Mucosa of stomach (tissue), 1 donor: ENCODE data around the gene CLN3.
"Not testable (repeated sequence)": the region's sequence is repeated elsewhere in the genome, so short reads cannot be mapped to it uniquely, and the experiment has no call there.

Source experiments
- H3K27me3 ChIP-seq: one replicate; pipeline ENCODE4 v1.7.0; 2013; ENCODE audit warnings: mild to moderate bottlenecking, low read length; ENCODE audit not compliant: control insufficient read depth, insufficient read depth
- H3K36me3 ChIP-seq: one replicate; pipeline ENCODE4 v1.7.0; 2013; ENCODE audit warnings: low read length; ENCODE audit not compliant: control insufficient read depth, insufficient read depth
- H3K4me1 ChIP-seq: one replicate; pipeline ENCODE4 v1.7.0; 2013; ENCODE audit warnings: mild to moderate bottlenecking, low read length; ENCODE audit not compliant: control insufficient read depth, insufficient read depth
- H3K4me3 ChIP-seq: one replicate; pipeline ENCODE4 v1.7.0; 2013; ENCODE audit warnings: low read length
- H3K9ac ChIP-seq: one replicate; pipeline ENCODE4 v1.7.0; 2013; ENCODE audit warnings: mild to moderate bottlenecking, low read length, moderate library complexity
- H3K9me3 ChIP-seq: one replicate; pipeline ENCODE4 v1.7.0; 2013; ENCODE audit warnings: mild to moderate bottlenecking, low read length, moderate library complexity; ENCODE audit not compliant: control insufficient read depth
- donor health status: Pancreatic carcinoma.

The CLN3 gene

GRCh38 chr16:28527985-28528384 lies 36.1 kb upstream of the CLN3 start:
- H3K27me3 ChIP-seq = no peaks in the 10 kb centered on the region
- no peak overlapping the region for H3K9ac ChIP-seq
- no peak overlapping the region for H3K4me3 ChIP-seq
- H3K4me1 ChIP-seq = peaks cover 27% of the 10 kb centered on the region
- no peaks in the 10 kb centered on the region for H3K9me3 ChIP-seq
- no peaks in the 10 kb centered on the region for H3K36me3 ChIP-seq

DNA sequence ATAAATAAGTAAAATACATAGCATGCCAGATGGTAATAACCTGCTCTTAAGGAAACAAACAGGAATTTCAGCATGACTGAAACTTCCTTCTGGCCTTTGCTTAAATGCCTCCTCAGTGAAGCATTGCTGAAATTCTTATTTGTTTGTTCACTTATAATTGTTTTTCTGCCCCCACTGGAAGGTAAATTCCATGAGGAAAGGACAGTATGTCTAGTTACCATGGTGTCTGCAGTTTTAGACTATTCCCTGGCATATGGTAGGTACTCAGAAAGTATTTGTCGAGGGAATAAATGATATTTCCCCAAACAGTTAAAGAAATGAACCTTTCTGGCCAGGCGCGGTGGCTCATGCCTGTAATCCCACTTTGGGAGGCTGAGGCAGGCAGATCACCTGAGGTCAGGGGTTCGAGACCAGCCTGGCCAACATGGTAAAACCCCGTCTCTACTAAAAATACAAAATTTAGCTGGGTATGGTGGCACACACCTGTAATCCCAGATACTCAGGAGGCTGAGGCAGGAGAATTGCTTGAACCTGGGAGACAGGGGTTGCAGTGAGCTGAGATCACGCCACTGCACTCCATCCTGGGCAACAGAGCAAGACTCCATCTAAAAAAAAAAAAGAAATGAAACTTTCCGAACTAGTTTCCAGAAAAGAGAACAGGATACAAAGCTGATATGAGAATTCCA lies 35.4 kb upstream of the CLN3 start:
- H3K27me3 ChIP-seq, H3K9ac ChIP-seq, H3K36me3 ChIP-seq, H3K4me3 ChIP-seq, H3K9me3 ChIP-seq: not testable (repeated sequence)
- peaks cover 21% of the 10 kb centered on the region for H3K4me1 ChIP-seq

GRCh38 chr16:28526201-28527099 lies 34.6 kb upstream of the CLN3 start:
- peaks cover 15% of the 10 kb centered on the region for H3K4me1 ChIP-seq
- no peak overlapping the region for H3K4me3 ChIP-seq
- no peaks in the 10 kb centered on the region for H3K27me3 ChIP-seq
- H3K36me3 ChIP-seq = no peaks in the 10 kb centered on the region
- no peaks in the 10 kb centered on the region for H3K9me3 ChIP-seq
- no peak overlapping the region for H3K9ac ChIP-seq

DNA sequence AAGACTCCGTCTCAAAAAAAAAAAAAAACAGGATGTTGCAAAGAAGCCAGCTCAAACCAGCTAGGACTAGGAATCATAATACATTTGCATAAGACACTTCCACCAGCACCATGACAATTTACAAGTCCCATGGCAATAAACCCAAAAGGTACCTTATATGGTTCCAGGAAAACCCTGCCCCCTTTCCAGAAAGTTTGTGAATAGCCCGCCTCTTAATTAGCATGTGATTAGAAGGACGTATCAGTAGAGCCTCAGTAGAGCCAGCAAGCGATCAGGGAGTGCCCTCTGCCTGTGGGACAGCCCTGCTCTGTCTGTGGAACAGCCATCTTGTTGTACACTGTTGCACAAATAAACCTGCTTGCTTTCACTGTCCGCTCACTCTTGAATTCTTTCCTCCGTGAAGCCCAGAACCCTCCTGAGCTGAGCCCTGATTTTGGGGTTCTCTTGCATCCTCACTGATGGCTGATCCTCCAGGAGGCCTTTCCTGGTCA lies 32.9 kb upstream of the CLN3 start:
- Histone ChIP-seq H3K9me3 (no peaks in the 10 kb centered on the region), H3K36me3 (no peaks in the 10 kb centered on the region), H3K4me3 (no peak overlapping the region), H3K9ac (no peak overlapping the region), H3K4me1 (peaks cover 15% of the 10 kb centered on the region), H3K27me3 (no peaks in the 10 kb centered on the region)

DNA sequence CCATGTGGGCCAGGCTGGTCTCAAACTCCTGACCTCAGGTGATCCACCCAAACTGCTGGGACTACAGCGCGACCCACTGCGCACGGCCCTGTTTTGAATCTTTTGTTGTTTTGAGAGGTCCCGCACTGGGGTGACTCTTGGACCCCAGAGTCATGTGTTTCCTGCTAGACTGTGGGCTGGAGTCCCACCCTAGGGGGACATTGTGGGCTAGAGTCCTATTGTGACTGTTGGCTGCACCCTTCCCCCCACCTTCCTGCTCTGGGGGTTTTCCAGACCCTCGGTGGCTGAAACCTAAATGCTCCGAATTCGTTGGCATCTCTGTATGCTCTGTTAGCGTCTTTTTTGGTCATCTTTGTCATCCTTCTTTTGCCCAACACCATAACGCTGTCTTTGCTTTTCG lies 30.9 kb upstream of the CLN3 start:
- Histone ChIP-seq H3K4me3 (no peak overlapping the region), H3K9me3 (no peaks in the 10 kb centered on the region), H3K9ac (no peak overlapping the region), H3K4me1 (peaks cover 2% of the 10 kb centered on the region), H3K27me3 (no peaks in the 10 kb centered on the region), H3K36me3 (no peaks in the 10 kb centered on the region)

DNA sequence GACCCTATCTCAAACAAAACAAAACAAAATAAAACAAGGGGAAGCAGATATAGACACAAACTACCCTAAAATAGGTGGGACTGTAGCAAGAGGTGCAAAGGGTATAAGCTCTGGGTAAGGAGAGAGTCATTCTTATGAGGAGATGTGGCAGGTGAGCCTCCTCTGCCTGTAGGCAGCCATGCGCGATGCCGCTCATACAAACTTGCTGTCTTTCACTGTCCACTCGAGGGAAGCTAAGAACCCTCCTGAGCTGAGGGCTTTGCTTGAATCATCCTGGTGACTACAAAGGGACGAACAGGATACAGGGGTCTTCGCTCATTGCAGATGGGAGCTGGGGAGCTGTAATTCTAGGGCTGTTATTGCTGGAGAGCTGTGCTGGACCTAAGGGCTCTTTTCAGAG lies 29.6 kb upstream of the CLN3 start:
- H3K36me3 ChIP-seq = no peaks in the 10 kb centered on the region
- no peak overlapping the region for H3K4me3 ChIP-seq
- no peaks in the 10 kb centered on the region for H3K9me3 ChIP-seq
- no peaks in the 10 kb centered on the region for H3K4me1 ChIP-seq
- H3K9ac ChIP-seq = no peak overlapping the region
- no peaks in the 10 kb centered on the region for H3K27me3 ChIP-seq

DNA sequence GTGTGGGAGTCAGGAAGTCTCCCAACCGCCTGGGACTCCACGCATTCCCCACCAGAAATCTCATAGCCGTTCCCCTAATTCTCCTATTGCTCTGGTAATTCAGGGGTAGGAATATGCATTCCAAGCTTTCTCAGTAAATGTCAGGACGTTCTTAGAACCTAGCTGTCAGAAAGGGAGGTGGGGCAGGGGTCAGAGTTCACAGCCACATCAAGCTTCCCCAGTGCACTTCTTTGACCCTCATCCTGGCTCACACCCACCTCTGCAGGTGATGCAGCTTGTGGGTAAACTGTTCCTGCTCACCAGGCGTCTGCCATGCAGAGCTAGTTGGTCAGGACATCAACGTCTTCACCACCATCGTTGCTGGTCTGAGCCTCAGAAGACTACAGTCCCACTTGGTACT lies 28.8 kb upstream of the CLN3 start:
- no peaks in the 10 kb centered on the region for H3K4me1 ChIP-seq
- H3K9ac ChIP-seq = no peak overlapping the region
- no peaks in the 10 kb centered on the region for H3K36me3 ChIP-seq
- no peak overlapping the region for H3K4me3 ChIP-seq
- no peaks in the 10 kb centered on the region for H3K9me3 ChIP-seq
- no peaks in the 10 kb centered on the region for H3K27me3 ChIP-seq

DNA sequence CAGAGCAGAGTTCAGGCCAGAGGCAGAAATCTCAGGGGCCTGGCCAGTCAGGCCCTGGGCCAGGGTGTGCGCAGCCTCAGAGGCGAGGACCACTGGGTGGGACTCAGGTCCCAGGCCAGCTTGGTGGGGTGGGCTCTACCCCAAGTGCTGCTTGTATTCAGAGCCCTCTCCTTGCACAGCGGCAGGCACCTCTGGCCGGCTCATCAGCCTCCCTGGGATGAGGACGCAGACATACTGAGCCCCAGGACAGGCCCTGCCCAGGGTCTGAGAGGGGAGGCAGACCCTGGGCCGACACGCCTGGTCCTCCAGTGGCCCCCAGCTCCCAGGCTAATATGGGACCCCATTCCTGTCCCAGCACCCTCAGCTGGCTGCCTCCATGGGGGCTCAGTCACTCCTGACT lies 22.4 kb upstream of the CLN3 start:
- no peaks in the 10 kb centered on the region for H3K27me3 ChIP-seq
- no peak overlapping the region for H3K4me3 ChIP-seq
- H3K36me3 ChIP-seq = no peaks in the 10 kb centered on the region
- H3K4me1 ChIP-seq = peaks cover 5% of the 10 kb centered on the region
- no peaks in the 10 kb centered on the region for H3K9me3 ChIP-seq
- H3K9ac ChIP-seq = no peak overlapping the region

DNA sequence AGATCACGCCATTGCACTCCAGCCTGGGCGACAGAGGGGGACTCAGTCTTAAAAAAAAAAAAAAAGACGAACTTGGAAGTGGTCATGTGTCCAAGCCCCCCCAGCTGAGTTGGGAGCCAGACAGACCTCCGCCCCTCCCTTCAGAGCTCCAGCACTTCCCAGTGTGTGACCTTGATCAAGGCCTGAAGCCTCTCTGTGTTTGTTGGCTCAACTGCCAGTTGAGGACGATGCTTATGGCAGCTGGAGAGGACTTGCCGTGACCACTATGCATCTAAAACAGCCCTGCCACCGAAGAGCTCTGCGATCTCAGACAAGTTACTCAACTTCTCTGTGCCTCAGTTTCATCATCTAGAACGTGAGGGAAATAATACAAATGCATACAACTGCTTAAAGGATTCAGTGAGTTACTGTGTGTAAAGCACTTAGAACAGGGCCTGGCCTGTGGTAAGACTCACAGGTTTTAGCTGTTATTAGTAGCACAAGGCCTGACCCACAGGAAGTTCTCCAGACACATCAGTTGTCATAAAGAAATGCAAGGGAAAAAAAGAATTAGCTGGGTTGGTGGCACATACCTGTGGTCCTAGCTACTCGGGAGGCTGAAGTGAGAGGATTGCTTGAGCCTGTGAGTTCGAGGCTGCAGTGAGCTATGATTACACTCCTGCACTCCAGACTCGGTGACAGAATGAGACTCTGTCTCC lies 21.8 kb upstream of the CLN3 start:
- Histone ChIP-seq H3K4me3 (no peak overlapping the region), H3K36me3 (no peaks in the 10 kb centered on the region), H3K9ac (no peak overlapping the region), H3K27me3 (no peaks in the 10 kb centered on the region), H3K4me1 (peaks cover 5% of the 10 kb centered on the region), H3K9me3 (no peaks in the 10 kb centered on the region)

DNA sequence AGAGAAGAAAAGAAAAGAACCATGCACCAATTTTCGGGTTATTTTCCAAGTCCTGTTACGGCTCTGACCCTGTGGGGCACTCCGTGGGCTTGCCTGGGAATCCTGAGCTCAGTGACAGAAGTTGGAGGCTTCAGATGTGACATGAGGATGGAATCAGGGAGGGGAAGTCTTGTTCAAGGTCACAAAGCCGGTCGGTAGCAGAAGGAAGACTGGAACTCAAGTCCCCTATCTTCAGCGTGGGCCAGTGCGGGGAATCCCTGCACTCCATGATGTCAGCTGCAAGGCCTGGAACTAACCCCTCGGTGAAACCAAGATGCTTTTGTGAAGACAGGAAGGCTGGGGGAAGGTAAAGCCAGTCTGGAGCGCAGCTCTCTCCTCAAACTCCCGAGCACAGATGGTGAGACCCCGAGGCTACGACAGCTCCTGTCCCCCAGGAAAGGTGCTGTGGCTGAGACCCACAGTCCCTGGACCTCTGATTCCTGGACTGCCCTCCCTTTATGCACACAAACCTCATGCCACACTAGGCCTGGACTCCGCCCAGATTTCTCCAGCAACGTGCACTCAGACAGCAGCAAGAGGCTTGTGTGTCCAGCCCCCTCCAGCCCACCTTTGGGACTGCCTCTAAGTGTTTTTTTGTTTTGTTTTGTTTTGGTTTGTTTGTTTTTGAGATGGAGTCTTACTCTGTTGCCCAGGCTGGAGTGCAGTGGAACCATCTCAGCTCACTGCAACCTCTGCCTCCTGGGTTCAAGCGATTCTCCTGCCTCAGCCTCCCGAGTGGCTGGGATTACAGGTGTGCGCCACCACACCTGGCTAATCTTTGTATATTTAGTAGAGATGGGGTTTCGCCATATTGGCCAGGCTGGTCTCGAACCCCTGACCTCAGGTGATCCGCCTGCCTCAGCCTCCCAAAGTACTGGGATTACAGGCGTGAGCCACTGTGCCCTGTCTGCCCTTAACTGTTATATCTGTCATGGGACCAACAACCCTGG lies 20.2 kb upstream of the CLN3 start:
- Histone ChIP-seq H3K9me3 (no peaks in the 10 kb centered on the region), H3K27me3 (no peaks in the 10 kb centered on the region), H3K36me3 (no peaks in the 10 kb centered on the region), H3K9ac (no peak overlapping the region), H3K4me1 (peaks cover 5% of the 10 kb centered on the region), H3K4me3 (no peak overlapping the region)

DNA sequence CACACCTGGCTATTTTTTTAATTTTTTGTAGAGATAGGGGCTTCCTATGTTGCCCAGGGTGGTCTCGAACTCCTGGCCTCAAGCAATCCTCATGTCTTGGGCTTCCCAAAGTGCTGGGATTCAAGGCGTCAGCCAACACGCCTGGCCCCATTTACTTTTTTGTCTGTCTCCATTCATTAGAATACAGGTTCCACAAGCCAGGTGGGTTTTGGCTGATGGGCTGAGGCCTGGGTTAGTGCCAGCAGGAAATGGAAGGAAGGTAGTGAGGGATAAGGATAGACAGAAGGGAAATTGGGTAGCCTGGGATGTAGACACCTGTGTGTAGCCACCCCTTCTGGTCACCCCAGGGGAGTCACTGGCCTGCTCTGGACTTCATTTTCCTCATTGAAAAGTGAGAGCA lies 19.2 kb upstream of the CLN3 start:
- Histone ChIP-seq H3K36me3 (no peaks in the 10 kb centered on the region), H3K4me3 (no peak overlapping the region), H3K9me3 (no peaks in the 10 kb centered on the region), H3K4me1 (peaks cover 5% of the 10 kb centered on the region), H3K27me3 (no peaks in the 10 kb centered on the region), H3K9ac (no peak overlapping the region)
